Effector memory CD4-positive, alpha-beta T cell (primary cell): ENCODE data around the gene CCDC146.
"Not testable (repeated sequence)": the region's sequence is repeated elsewhere in the genome, so short reads cannot be mapped to it uniquely, and the experiment has no call there.

Experiments used
- DNase-seq, 3 donors: peaks; one replicate each; pipeline ENCODE4 v3.0.0-alpha.2; 2020
- H3K27ac ChIP-seq: 2 replicates; pipeline ENCODE4 v1.7.0; 2013; ENCODE audit warnings: mild to moderate bottlenecking, low read length, moderate library complexity; ENCODE audit not compliant: insufficient read depth, poor library complexity, severe bottlenecking
- H3K27me3 ChIP-seq: replicated peaks from 2 replicates; pipeline ENCODE4 v1.7.0; 2013; ENCODE audit warnings: mild to moderate bottlenecking, low read length; ENCODE audit not compliant: insufficient read depth, control insufficient read depth, poor library complexity, severe bottlenecking
- H3K36me3 ChIP-seq: 2 replicates; pipeline ENCODE4 v1.7.0; 2013; ENCODE audit warnings: mild to moderate bottlenecking, low read length, moderate library complexity; ENCODE audit not compliant: control insufficient read depth, insufficient read depth
- H3K4me1 ChIP-seq: 2 replicates; pipeline ENCODE4 v1.7.0; 2013; ENCODE audit warnings: low read length, mild to moderate bottlenecking; ENCODE audit not compliant: control insufficient read depth, insufficient read depth, poor library complexity, severe bottlenecking
- H3K4me3 ChIP-seq: 2 replicates; pipeline ENCODE4 v1.7.0; 2013; ENCODE audit warnings: low read length, low read depth, mild to moderate bottlenecking; ENCODE audit not compliant: insufficient read depth, poor library complexity, severe bottlenecking
- H3K9me3 ChIP-seq: 2 replicates; pipeline ENCODE4 v1.7.0; 2013; ENCODE audit warnings: mild to moderate bottlenecking, low read length, moderate library complexity; ENCODE audit not compliant: control insufficient read depth

CCDC146 gene

DNA sequence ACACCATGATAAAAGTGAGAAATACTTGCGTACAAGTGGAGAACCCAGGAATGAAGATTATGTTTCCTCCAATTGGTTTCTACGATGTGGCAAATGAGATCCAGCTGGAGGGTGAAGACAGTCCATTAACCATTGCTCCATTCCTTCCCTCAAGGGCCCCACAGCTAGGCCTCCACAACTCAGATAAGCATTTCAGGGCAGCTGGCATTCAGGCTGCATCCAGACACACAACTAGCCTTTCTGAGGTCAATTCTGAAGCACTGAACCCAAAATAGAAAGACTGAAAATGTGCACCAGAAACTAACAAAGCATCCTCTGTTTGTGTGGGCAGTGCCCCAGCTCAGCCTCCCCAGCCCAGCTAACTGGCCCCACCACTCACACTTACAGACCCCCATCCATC, 198.9 kb downstream of the CCDC146 start:
- Histone ChIP-seq H3K9me3 (no peaks in the 10 kb centered on the region), H3K27me3 (no peaks in the 10 kb centered on the region), H3K4me1 (no peaks in the 10 kb centered on the region), H3K4me3 (no peak overlapping the region), H3K27ac (no peak overlapping the region), H3K36me3 (peaks cover 3% of the 10 kb centered on the region)
- no peak for DNase-seq

GRCh38 chr7:77326131-77326530, 203.7 kb downstream of the CCDC146 start:
- DNase-seq, result no peak
- no peak overlapping the region for H3K27ac ChIP-seq
- H3K9me3 ChIP-seq, result no peaks in the 10 kb centered on the region
- no peaks in the 10 kb centered on the region for H3K36me3 ChIP-seq
- no peak overlapping the region for H3K4me3 ChIP-seq
- H3K27me3 ChIP-seq, result no peaks in the 10 kb centered on the region
- H3K4me1 ChIP-seq, result peaks cover 10% of the 10 kb centered on the region

DNA sequence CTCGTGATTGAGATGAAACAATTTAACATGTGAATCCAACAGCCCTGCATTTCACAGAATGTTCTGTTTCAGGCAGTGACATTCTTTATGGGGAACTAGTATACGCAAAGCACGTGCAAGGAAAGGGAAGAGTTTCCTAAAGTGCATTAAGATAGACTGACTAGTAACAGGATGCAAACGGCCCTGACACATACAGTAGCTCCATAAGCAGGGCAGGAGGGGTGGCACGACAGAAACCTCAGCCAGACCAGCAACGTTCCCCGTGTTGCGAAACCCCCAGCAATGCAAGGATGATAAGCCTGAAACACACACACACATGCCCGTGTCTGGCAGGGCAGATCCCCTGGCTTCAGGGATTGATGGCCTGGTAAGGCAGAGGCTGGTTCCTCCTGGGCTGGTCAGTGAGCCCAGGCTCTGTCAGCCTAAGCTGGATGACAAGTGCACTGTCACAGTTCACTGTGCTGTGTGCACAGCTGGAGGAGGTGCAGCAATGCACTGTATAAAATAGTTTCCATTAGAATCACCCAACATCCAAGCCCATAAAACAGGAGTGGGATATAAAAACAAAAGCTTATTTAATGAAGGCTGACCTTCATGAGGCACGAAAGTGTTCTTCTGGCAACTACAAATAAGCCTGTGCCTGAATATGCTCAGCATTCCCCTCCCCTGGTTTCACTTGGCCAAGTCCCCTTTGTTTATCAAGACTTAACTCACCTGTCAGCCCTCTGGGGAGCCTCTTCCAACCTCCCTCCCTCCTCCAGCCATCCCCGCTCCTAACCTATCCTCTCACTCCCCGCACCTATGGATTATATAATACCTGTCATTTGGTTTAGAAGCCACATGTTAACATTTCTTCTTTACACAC, 204.9 kb downstream of the CCDC146 start:
- Histone ChIP-seq H3K27me3 (no peaks in the 10 kb centered on the region), H3K4me3 (no peak overlapping the region), H3K9me3 (no peaks in the 10 kb centered on the region), H3K27ac (no peak overlapping the region), H3K4me1 (peaks cover 10% of the 10 kb centered on the region), H3K36me3 (no peaks in the 10 kb centered on the region)
- no peak for DNase-seq

DNA sequence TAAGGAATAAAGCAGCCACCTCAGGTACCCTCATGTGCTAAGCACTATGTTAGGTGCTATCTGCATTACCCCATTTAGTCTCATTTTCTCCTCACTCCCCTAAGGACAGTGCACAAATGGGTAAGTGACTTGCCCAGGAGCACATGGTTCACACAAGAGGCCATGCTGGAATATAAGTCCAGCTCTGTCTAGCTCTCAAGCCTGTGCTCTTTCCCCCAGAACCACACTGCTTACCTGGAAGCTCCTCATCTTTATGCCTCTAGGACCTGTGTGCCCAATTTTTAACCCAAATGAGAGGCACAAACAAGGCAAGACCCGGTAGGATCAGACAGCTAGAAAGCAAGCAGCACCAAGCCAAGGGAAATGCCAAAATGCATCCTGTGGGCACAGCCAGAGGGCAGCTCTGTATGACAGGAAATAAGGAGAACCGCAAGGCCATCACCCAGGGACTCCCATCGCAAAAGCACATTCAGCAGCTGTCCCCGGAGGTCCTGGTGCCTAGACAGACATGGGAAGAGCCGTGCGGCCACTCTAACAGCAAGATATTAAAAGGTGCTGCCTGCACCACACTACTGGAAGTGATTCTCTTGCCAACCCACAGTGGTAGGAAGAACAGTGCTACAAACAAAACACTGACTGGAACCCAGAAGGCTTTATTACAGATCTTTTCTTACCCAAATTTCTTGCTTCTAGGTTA, 205.7 kb downstream of the CCDC146 start:
- Histone ChIP-seq H3K4me1 (peaks cover 10% of the 10 kb centered on the region), H3K9me3 (no peaks in the 10 kb centered on the region), H3K27me3 (no peaks in the 10 kb centered on the region), H3K4me3 (peak overlapping the region; percentile 1), H3K27ac (no peak overlapping the region), H3K36me3 (no peaks in the 10 kb centered on the region)
- no peak for DNase-seq

DNA sequence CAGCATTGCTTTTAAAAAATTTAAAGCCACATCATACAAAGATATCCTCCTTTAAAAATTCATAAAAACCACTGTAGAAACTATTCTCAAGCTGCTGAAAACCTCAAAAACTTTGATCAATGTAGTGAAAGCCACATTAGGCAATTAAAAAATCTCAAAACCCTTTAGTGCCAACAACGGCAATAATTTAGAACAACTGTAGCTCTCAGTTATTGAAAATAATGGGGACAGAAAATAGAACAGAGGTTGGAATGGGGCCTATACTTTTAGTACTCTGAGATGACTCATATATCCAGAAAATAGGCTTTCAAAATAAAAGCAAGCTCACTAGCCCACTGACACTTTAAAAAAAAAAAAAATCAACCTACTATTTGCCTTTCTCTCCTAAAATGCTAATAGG, 206.3 kb downstream of the CCDC146 start:
- DNase-seq, result no peak
- Histone ChIP-seq H3K9me3 (no peaks in the 10 kb centered on the region), H3K4me3 (no peak overlapping the region), H3K27me3 (no peaks in the 10 kb centered on the region), H3K36me3 (no peaks in the 10 kb centered on the region), H3K27ac (no peak overlapping the region), H3K4me1 (peaks cover 10% of the 10 kb centered on the region)

- H3K9me3 ChIP-seq, result no peaks in the 10 kb centered on the region
- no peaks in the 10 kb centered on the region for H3K36me3 ChIP-seq
- no peak overlapping the region for H3K27ac ChIP-seq
- H3K27me3 ChIP-seq, result no peaks in the 10 kb centered on the region
- DNase-seq, result no peak
- peaks cover 10% of the 10 kb centered on the region for H3K4me1 ChIP-seq
- no peak overlapping the region for H3K4me3 ChIP-seq
Observed at GRCh38 chr7:77329466-77330168, 207.2 kb downstream of the CCDC146 start.

- Histone ChIP-seq H3K4me3 (no peak overlapping the region), H3K9me3 (no peaks in the 10 kb centered on the region), H3K27me3 (no peaks in the 10 kb centered on the region), H3K36me3 (no peaks in the 10 kb centered on the region), H3K4me1 (peaks cover 10% of the 10 kb centered on the region), H3K27ac (no peak overlapping the region)
- no peak for DNase-seq
Observed at GRCh38 chr7:77330169-77330882, 207.9 kb downstream of the CCDC146 start.

- no peaks in the 10 kb centered on the region for H3K9me3 ChIP-seq
- peak in 1 of 3 donors; percentile 11 for DNase-seq
- no peaks in the 10 kb centered on the region for H3K27me3 ChIP-seq
- H3K27ac ChIP-seq, result no peak overlapping the region
- H3K4me1 ChIP-seq, result peaks cover 10% of the 10 kb centered on the region
- no peaks in the 10 kb centered on the region for H3K36me3 ChIP-seq
- H3K4me3 ChIP-seq, result no peak overlapping the region
Observed at GRCh38 chr7:77331938-77332695, 209.7 kb downstream of the CCDC146 start.

DNA sequence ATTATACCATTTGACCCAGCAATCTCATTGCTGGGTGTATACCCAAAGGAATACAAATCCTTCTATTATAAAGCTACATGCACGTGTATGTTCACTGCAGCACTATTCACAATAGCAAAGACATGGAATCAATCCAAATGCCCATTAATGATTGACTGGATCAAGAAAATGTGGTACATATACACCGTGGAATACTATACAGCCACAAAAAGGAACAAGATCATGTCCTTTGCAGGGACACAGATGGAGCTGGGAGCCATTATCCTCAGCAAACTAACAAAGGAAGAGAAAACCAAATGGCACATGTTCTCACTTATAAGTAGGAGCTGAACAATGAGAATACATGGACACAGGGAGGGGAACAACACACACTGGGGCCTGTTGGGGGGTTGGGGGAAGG, 211.6 kb downstream of the CCDC146 start:
- H3K9me3 ChIP-seq, H3K36me3 ChIP-seq, H3K4me1 ChIP-seq, H3K4me3 ChIP-seq, H3K27ac ChIP-seq, H3K27me3 ChIP-seq, DNase-seq: not testable (repeated sequence)
